ENCODE measurements around the gene OR51M1. TPM values are rescaled to one million over a fixed set of nuclear protein-coding genes. Genes with fewer than 3 reads are reported as not detected.
"Not testable (repeated sequence)": the region's sequence is repeated elsewhere in the genome, so short reads cannot be mapped to it uniquely, and the experiment has no call there.

OR51M1 gene
- total RNA-seq, 1 donor from 2014 or later = not detected

GRCh38 chr11:5345831-5346230, 37.8 kb upstream of the OR51M1 start:
- Histone ChIP-seq H3K27ac (no peak overlapping the region), H3K9me3 (no peaks in the 10 kb centered on the region), H3K27me3 (no peaks in the 10 kb centered on the region), H3K36me3 (no peaks in the 10 kb centered on the region), H3K4me1 (no peaks in the 10 kb centered on the region), H3K4me3 (no peak overlapping the region)
- intact Hi-C loops (cut with DNase I) = no loop called here
- DNase-seq (ENCODE audit: extremely low spot score in 2 of 2) = no peak
- no peak for TF ChIP-seq CTCF (IDR thresholded peaks at IDR 0.05)
- no peak for TF ChIP-seq POLR2A (IDR thresholded peaks at IDR 0.05)
- no peak for TF ChIP-seq POLR2AphosphoS5 (IDR thresholded peaks at IDR 0.05; ENCODE audit: insufficient read depth in 1 of 2, low read depth in 1 of 2)

GRCh38 chr11:5348551-5349194, 34.9 kb upstream of the OR51M1 start:
- no peaks in the 10 kb centered on the region for H3K27me3 ChIP-seq
- H3K36me3 ChIP-seq = no peaks in the 10 kb centered on the region
- H3K4me3 ChIP-seq = no peak overlapping the region
- no peak for DNase-seq (ENCODE audit: extremely low spot score in 2 of 2)
- TF ChIP-seq POLR2AphosphoS5 (IDR thresholded peaks at IDR 0.05; ENCODE audit: insufficient read depth in 1 of 2, low read depth in 1 of 2) (no peak), POLR2A (IDR thresholded peaks at IDR 0.05) (no peak), CTCF (IDR thresholded peaks at IDR 0.05) (no peak)
- no peaks in the 10 kb centered on the region for H3K9me3 ChIP-seq
- H3K4me1 ChIP-seq = no peaks in the 10 kb centered on the region
- H3K27ac ChIP-seq = no peak overlapping the region
- intact Hi-C loops (cut with DNase I) = no loop called here

- no peaks in the 10 kb centered on the region for H3K27me3 ChIP-seq
- H3K4me1 ChIP-seq = no peaks in the 10 kb centered on the region
- no peak overlapping the region for H3K4me3 ChIP-seq
- no peak overlapping the region for H3K27ac ChIP-seq
- TF ChIP-seq CTCF (IDR thresholded peaks at IDR 0.05) (no peak), POLR2AphosphoS5 (IDR thresholded peaks at IDR 0.05; ENCODE audit: insufficient read depth in 1 of 2, low read depth in 1 of 2) (no peak), POLR2A (IDR thresholded peaks at IDR 0.05) (no peak)
- intact Hi-C loops (cut with DNase I) = no loop called here
- H3K9me3 ChIP-seq = no peaks in the 10 kb centered on the region
- no peak for DNase-seq (ENCODE audit: extremely low spot score in 2 of 2)
- H3K36me3 ChIP-seq = no peaks in the 10 kb centered on the region
Observed at GRCh38 chr11:5349550-5349949, 34.1 kb upstream of the OR51M1 start.

GRCh38 chr11:5351208-5351607, 32.4 kb upstream of the OR51M1 start, which contains the start of gene OR51B6:
TSS of gene OR51B6 (plus strand) at chr11:5351508. CDS start at chr11:5351508, 0 bp downstream.
- H3K27ac ChIP-seq = no peak within 1 kb of the TSS
- no peaks in the 10 kb centered on the region for H3K4me1 ChIP-seq
- H3K27me3 ChIP-seq = no peaks in the 10 kb centered on the region
- H3K9me3 ChIP-seq = no peaks in the 10 kb centered on the region
- H3K36me3 ChIP-seq = no peaks in the 10 kb centered on the region
- no peak for DNase-seq (ENCODE audit: extremely low spot score in 2 of 2)
- H3K4me3 ChIP-seq = no peak within 1 kb of the TSS
- intact Hi-C loops (cut with DNase I) = no loop called here
- no peak for TF ChIP-seq POLR2A (IDR thresholded peaks at IDR 0.05)
- no peak for TF ChIP-seq POLR2AphosphoS5 (IDR thresholded peaks at IDR 0.05; ENCODE audit: insufficient read depth in 1 of 2, low read depth in 1 of 2)

GRCh38 chr11:5356031-5356430, 27.6 kb upstream of the OR51M1 start:
- H3K4me3 ChIP-seq; H3K27ac ChIP-seq; H3K9me3 ChIP-seq; H3K4me1 ChIP-seq; DNase-seq (ENCODE audit: extremely low spot score in 2 of 2); H3K36me3 ChIP-seq; H3K27me3 ChIP-seq; intact Hi-C loops (cut with DNase I): not testable (repeated sequence)

GRCh38 chr11:5362017-5362625, 21.5 kb upstream of the OR51M1 start:
- no peaks in the 10 kb centered on the region for H3K9me3 ChIP-seq
- TF ChIP-seq POLR2AphosphoS5 (IDR thresholded peaks at IDR 0.05; ENCODE audit: insufficient read depth in 1 of 2, low read depth in 1 of 2) (no peak), CTCF (IDR thresholded peaks at IDR 0.05) (no peak), POLR2A (IDR thresholded peaks at IDR 0.05) (no peak)
- H3K27me3 ChIP-seq = no peaks in the 10 kb centered on the region
- DNase-seq (ENCODE audit: extremely low spot score in 2 of 2) = no peak
- no peaks in the 10 kb centered on the region for H3K4me1 ChIP-seq
- intact Hi-C loops (cut with DNase I) = no loop called here
- no peak overlapping the region for H3K4me3 ChIP-seq
- no peak overlapping the region for H3K27ac ChIP-seq
- no peaks in the 10 kb centered on the region for H3K36me3 ChIP-seq
